Fibroblast of lung (primary cell): ENCODE results near the gene CTBP2. TPM values are rescaled to one million over a fixed set of nuclear protein-coding genes. Genes with fewer than 3 reads are reported as not detected.

Source experiments
- DNase-seq, 2 donors: peaks; one replicate each; pipeline versions ENCODE4 v3.0.0 to v3.0.0-alpha.2; 2010; ENCODE audit warnings: low read depth in 2 of 2
- H2AFZ ChIP-seq: 2 replicates; pipeline ENCODE4 v1.5.1; 2012; ENCODE audit warnings: low read length, control low read depth, inconsistent platforms
- H3K27ac ChIP-seq: 2 replicates; pipeline ENCODE4 v1.5.1; 2011; ENCODE audit warnings: low read length, control low read depth; ENCODE audit not compliant: insufficient read depth
- H3K27me3 ChIP-seq: 2 replicates; pipeline ENCODE4 v1.5.1; 2011; ENCODE audit warnings: mild to moderate bottlenecking, low read length; ENCODE audit not compliant: control insufficient read depth, insufficient read depth
- H3K36me3 ChIP-seq: 2 replicates; pipeline ENCODE4 v1.5.1; 2011; ENCODE audit warnings: low read length; ENCODE audit not compliant: control insufficient read depth, insufficient read depth
- H3K4me1 ChIP-seq: 2 replicates; pipeline ENCODE4 v1.5.1; 2011; ENCODE audit warnings: low read length; ENCODE audit not compliant: control insufficient read depth, insufficient read depth; ENCODE audit errors: extremely low read depth
- H3K4me2 ChIP-seq: 2 replicates; pipeline ENCODE4 v1.5.1; 2011; ENCODE audit warnings: low read length, control low read depth; ENCODE audit not compliant: insufficient read depth; ENCODE audit errors: extremely low read depth
- H3K4me3 ChIP-seq, 4 experiments: fragments of 200-600 bp in 1 of 4; sonication (generic) in 1 of 4; replicated peaks in 1 of 4; 2 replicates each; pipeline ENCODE4 v1.5.1; 2011 to 2016; ENCODE audit warnings: low read length in 4 of 4, low read depth in 3 of 4, mild to moderate bottlenecking in 3 of 4, control low read depth in 2 of 4, inconsistent platforms in 1 of 4, mixed read lengths in 1 of 4; ENCODE audit not compliant: insufficient read depth in 1 of 4; ENCODE audit errors: control extremely low read depth in 1 of 4
- H3K79me2 ChIP-seq: 2 replicates; pipeline ENCODE4 v1.5.1; 2012; ENCODE audit warnings: mild to moderate bottlenecking, low read length, inconsistent platforms; ENCODE audit not compliant: control insufficient read depth, insufficient read depth
- H3K9ac ChIP-seq: 2 replicates; pipeline ENCODE4 v1.5.1; 2011; ENCODE audit warnings: mild to moderate bottlenecking, low read length, control low read depth; ENCODE audit not compliant: insufficient read depth
- H3K9me3 ChIP-seq: 2 replicates; pipeline ENCODE4 v1.5.1; 2012; ENCODE audit warnings: low read depth, low read length; ENCODE audit not compliant: control insufficient read depth, insufficient read depth
- H4K20me1 ChIP-seq: 2 replicates; pipeline ENCODE4 v1.5.1; 2011; ENCODE audit warnings: low read length; ENCODE audit not compliant: control insufficient read depth, insufficient read depth; ENCODE audit errors: extremely low read depth
- EZH2 ChIP-seq: IDR thresholded peaks from 2 replicates; pipeline ENCODE4 v1.5.1; 2012; ENCODE audit warnings: low read length, control low read depth, mild to moderate bottlenecking; ENCODE audit errors: missing control alignments
- polyA plus RNA-seq, 2 donors: library from polyadenylated mRNA; depleted of rRNA in 1 of 2; stranded (reverse) in 1 of 2; unstranded in 1 of 2; fragments of >200 nt; gene quantifications; 2 replicates each; pipeline ENCODE4 v1.2.1, GENCODE V29; 2011 to 2012; ENCODE audit warnings: missing spikeins in 1 of 2
- total RNA-seq: library from RNA; depleted of rRNA; stranded (reverse); fragments of >200 nt; gene quantifications from 2 replicates; pipeline ENCODE4 v1.2.1, GENCODE V29; 2014
- TF ChIP-seq, protein P1 (sequence below), 2 donors: IDR thresholded peaks in 1 of 2; conservative IDR thresholded peaks in 1 of 2; 1 replicate in 1 of 2; 2 replicates in 1 of 2; pipeline ENCODE4 v1.5.1; 2011 to 2012; ENCODE audit warnings: low read length in 2 of 2, control low read depth in 1 of 2, inconsistent platforms in 1 of 2, low read depth in 1 of 2, mild to moderate bottlenecking in 1 of 2

CTBP2 gene
- total and polyA plus RNA-seq, 2 donors (not counting 1 experiment from before 2014, with no cell fraction given): 72.1 to 73.3 TPM

DNA sequence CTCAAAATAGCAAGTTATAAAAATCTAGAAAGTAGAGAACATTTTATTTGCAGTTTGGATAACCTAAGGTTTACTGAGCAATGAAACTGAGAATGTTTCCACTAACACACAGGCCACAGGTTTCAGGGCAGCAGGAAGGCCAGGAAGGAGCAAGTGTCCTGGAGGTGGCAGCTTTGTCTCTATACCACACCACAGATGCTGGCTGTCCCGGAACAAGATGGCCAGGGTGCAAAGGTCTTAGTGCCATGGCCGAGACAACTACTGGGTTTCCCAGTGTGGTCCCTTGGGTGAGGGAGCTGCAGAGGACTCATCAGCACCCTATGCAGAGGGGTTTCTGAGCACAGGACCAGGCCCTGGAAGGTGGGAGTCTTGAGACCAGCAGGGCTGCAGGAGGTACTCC, 92.0 kb downstream of the CTBP2 start:
- Histone ChIP-seq H3K4me3 (no peak overlapping the region), H3K4me1 (peaks cover 4% of the 10 kb centered on the region), H3K27ac (no peak overlapping the region), H3K27me3 (no peaks in the 10 kb centered on the region), H2AFZ (no peak overlapping the region), H4K20me1 (no peaks in the 10 kb centered on the region), H3K9me3 (no peaks in the 10 kb centered on the region), H3K4me2 (no peak overlapping the region), H3K36me3 (peaks cover 9% of the 10 kb centered on the region), H3K9ac (no peak overlapping the region), H3K79me2 (peaks cover 56% of the 10 kb centered on the region)
- no peak for DNase-seq
- TF ChIP-seq, protein P1, sequence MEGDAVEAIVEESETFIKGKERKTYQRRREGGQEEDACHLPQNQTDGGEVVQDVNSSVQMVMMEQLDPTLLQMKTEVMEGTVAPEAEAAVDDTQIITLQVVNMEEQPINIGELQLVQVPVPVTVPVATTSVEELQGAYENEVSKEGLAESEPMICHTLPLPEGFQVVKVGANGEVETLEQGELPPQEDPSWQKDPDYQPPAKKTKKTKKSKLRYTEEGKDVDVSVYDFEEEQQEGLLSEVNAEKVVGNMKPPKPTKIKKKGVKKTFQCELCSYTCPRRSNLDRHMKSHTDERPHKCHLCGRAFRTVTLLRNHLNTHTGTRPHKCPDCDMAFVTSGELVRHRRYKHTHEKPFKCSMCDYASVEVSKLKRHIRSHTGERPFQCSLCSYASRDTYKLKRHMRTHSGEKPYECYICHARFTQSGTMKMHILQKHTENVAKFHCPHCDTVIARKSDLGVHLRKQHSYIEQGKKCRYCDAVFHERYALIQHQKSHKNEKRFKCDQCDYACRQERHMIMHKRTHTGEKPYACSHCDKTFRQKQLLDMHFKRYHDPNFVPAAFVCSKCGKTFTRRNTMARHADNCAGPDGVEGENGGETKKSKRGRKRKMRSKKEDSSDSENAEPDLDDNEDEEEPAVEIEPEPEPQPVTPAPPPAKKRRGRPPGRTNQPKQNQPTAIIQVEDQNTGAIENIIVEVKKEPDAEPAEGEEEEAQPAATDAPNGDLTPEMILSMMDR (conservative IDR thresholded peaks at IDR 0.05 in 1 of 2, IDR thresholded peaks at IDR 0.05 in 1 of 2; ENCODE audit: low read depth in 1 of 2, low read length in 2 of 2): no peak
- TF ChIP-seq EZH2: no peak

DNA sequence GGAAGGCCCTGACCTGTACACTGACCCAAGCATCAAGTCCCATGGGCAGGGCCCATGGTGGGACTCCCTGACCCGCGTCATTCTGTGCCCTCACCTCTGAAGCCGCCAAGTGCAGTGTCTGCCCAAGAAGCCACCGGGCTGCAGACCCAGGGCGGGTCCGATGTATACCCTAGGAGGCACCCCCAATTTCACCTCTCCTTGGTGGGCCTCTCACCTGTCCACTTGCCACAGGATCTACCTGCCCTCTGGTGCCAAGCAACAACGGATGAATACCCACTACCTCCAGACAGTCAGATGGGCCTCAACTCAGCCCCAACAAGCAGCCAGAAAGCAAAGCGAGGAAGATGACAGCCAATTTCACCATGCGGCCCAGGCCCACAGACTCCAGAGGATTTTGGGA, 92.6 kb downstream of the CTBP2 start:
- Histone ChIP-seq H3K9me3 (no peaks in the 10 kb centered on the region), H3K36me3 (peaks cover 12% of the 10 kb centered on the region), H4K20me1 (no peaks in the 10 kb centered on the region), H3K4me2 (no peak overlapping the region), H3K4me1 (peaks cover 9% of the 10 kb centered on the region), H3K4me3 (no peak overlapping the region), H3K27me3 (no peaks in the 10 kb centered on the region), H3K79me2 (peaks cover 60% of the 10 kb centered on the region), H3K9ac (no peak overlapping the region), H2AFZ (no peak overlapping the region), H3K27ac (no peak overlapping the region)
- TF ChIP-seq EZH2: no peak
- TF ChIP-seq, protein P1 (conservative IDR thresholded peaks at IDR 0.05 in 1 of 2, IDR thresholded peaks at IDR 0.05 in 1 of 2; ENCODE audit: low read depth in 1 of 2, low read length in 2 of 2): no peak
- DNase-seq: no peak

DNA sequence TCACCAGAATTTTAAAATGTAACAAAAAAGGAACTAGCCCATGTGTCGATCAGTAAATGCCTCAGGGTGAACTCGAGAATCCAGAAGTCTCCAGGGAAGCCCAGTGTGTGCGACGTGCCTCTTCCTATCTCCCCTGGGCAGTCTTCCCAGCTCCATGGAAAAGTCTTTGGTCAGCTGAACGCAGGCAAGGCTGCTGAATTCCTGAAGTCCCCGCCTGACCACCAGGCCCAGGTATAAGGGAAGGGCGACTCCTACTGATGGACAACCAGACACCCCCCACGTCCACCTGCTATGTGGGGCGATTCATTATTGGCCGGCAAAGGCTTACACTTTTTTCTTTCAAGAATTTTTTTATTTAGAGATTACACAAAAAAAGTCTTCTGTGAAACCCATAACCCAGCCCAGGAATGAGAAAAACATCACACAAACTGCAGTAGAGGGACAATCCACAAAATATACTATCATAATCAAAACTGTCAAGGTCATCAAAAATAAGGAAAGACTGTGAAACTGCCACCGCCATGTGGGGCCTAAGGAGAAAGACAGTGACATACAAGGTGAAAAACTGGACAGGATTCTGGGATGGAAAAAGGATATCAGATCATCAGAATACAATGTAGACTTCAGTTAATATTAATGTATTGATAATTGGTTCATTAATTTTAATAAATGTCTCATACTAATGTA, 93.5 kb downstream of the CTBP2 start:
- DNase-seq: no peak
- no peak overlapping the region for H3K27ac ChIP-seq
- no peak overlapping the region for H3K4me3 ChIP-seq
- peaks cover 60% of the 10 kb centered on the region for H3K79me2 ChIP-seq
- H2AFZ ChIP-seq: no peak overlapping the region
- no peaks in the 10 kb centered on the region for H3K9me3 ChIP-seq
- TF ChIP-seq, protein P1 (conservative IDR thresholded peaks at IDR 0.05 in 1 of 2, IDR thresholded peaks at IDR 0.05 in 1 of 2; ENCODE audit: low read depth in 1 of 2, low read length in 2 of 2): no peak
- H3K27me3 ChIP-seq: no peaks in the 10 kb centered on the region
- H3K4me2 ChIP-seq: no peak overlapping the region
- H4K20me1 ChIP-seq: no peaks in the 10 kb centered on the region
- peaks cover 12% of the 10 kb centered on the region for H3K36me3 ChIP-seq
- H3K4me1 ChIP-seq: peaks cover 11% of the 10 kb centered on the region
- H3K9ac ChIP-seq: no peak overlapping the region
